ENCODE results near the gene RIN3. TPM values are rescaled to one million over a fixed set of nuclear protein-coding genes. Genes with fewer than 3 reads are reported as not detected.
A peak's percentile ranks its signal among the peaks of the same experiment; 100 is the strongest.

RIN3 gene
- total RNA-seq, 6 experiments from 2014 or later, result 19.7 to 26.0 (median 24.6) TPM

- H3K9me3 Mint-ChIP-seq, result no peaks in the 10 kb centered on the region
- no peak for DNase-seq
- TF ChIP-seq CTCF (IDR thresholded peaks at IDR 0.05), result peak; percentile 84
- peaks cover 15% of the 10 kb centered on the region for H3K36me3 Mint-ChIP-seq (ENCODE audit: low read depth)
- no peak overlapping the region for H3K27ac Mint-ChIP-seq
- no peak overlapping the region for H3K4me3 Mint-ChIP-seq
- H3K4me1 Mint-ChIP-seq (ENCODE audit: low read depth), result peaks cover 21% of the 10 kb centered on the region
- no peaks in the 10 kb centered on the region; the same call in 1 of the 2 replicates for H3K27me3 Mint-ChIP-seq (ENCODE audit: insufficient read depth)
These were observed 99.6 kb downstream of the RIN3 start for GRCh38 chr14:92613008-92613658.

- Mint-ChIP-seq H3K9me3 (no peaks in the 10 kb centered on the region), H3K27me3 (ENCODE audit: insufficient read depth) (no peaks in the 10 kb centered on the region; the same call in 1 of the 2 replicates), H3K4me3 (no peak overlapping the region), H3K4me1 (ENCODE audit: low read depth) (peaks cover 23% of the 10 kb centered on the region), H3K27ac (no peak overlapping the region), H3K36me3 (ENCODE audit: low read depth) (peaks cover 15% of the 10 kb centered on the region)
- no peak for TF ChIP-seq CTCF (IDR thresholded peaks at IDR 0.05)
- DNase-seq, result no peak
These were observed 100.2 kb downstream of the RIN3 start for GRCh38 chr14:92613681-92614260.

- Mint-ChIP-seq H3K4me3 (no peak overlapping the region), H3K27me3 (ENCODE audit: insufficient read depth) (no peaks in the 10 kb centered on the region; the same call in 1 of the 2 replicates), H3K4me1 (ENCODE audit: low read depth) (peaks cover 30% of the 10 kb centered on the region), H3K36me3 (ENCODE audit: low read depth) (peaks cover 18% of the 10 kb centered on the region), H3K9me3 (peaks cover 3% of the 10 kb centered on the region), H3K27ac (no peak overlapping the region)
- TF ChIP-seq CTCF (IDR thresholded peaks at IDR 0.05), result no peak
- DNase-seq, result no peak
These were observed 101.9 kb downstream of the RIN3 start for GRCh38 chr14:92615451-92615850.

GRCh38 chr14:92616178-92616577 lies 102.6 kb downstream of the RIN3 start:
- H3K27me3 Mint-ChIP-seq (ENCODE audit: insufficient read depth), result no peaks in the 10 kb centered on the region; the same call in 1 of the 2 replicates
- peaks cover 6% of the 10 kb centered on the region for H3K9me3 Mint-ChIP-seq
- peaks cover 19% of the 10 kb centered on the region for H3K36me3 Mint-ChIP-seq (ENCODE audit: low read depth)
- peaks cover 33% of the 10 kb centered on the region for H3K4me1 Mint-ChIP-seq (ENCODE audit: low read depth)
- no peak for DNase-seq
- no peak for TF ChIP-seq CTCF (IDR thresholded peaks at IDR 0.05)
- H3K4me3 Mint-ChIP-seq, result no peak overlapping the region
- H3K27ac Mint-ChIP-seq, result no peak overlapping the region

GRCh38 chr14:92617581-92617980 lies 104.0 kb downstream of the RIN3 start:
- Mint-ChIP-seq H3K27ac (no peak overlapping the region), H3K27me3 (ENCODE audit: insufficient read depth) (no peaks in the 10 kb centered on the region), H3K36me3 (ENCODE audit: low read depth) (peaks cover 24% of the 10 kb centered on the region), H3K4me1 (ENCODE audit: low read depth) (peaks cover 33% of the 10 kb centered on the region), H3K9me3 (peaks cover 20% of the 10 kb centered on the region), H3K4me3 (no peak overlapping the region)
- DNase-seq, result no peak
- TF ChIP-seq CTCF (IDR thresholded peaks at IDR 0.05), result no peak

Measured in HFFc6 (cell line).